Measurements from ENCODE around the gene SLC25A48. TPM values are rescaled to one million over a fixed set of nuclear protein-coding genes. Genes with fewer than 3 reads are reported as not detected.
"Not testable (repeated sequence)": the region's sequence is repeated elsewhere in the genome, so short reads cannot be mapped to it uniquely, and the experiment has no call there.

The SLC25A48 gene
- total RNA-seq, 1 donor from 2014 or later, result not detected

DNA sequence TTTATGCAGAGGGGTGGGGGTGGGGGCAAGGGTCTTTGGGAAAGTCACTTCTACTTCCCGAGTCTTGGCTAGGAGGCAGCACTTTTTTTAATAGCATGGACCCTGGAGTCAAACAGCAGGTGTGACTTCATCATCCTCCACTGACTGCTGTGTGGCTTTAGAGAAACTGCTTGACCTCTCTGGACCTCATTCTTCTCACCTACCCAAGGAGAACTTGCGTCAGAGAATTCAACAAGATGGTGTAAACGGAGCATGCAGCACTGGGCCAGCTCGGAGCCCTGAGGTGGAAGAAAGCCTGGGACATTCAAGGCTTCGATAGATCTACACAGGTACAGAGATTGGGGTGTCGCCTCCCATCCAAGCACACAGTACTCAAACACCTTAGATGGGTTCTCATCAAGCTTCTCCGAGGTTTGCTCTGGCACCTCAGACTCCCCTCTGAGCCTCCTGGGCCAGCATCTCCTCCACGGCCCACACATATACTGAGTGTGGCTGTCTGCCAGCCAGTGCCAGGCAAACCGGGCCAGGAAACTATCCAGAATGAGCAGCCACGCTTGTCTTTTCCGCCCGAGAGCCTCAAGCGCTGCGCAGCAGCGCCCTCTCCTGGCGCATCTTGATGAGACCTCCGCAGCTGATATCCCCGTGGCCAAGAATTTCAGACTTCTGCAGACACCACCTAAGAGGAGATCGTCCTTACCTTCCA is 4.6 kb upstream of the SLC25A48 start:
- peak in 1 of 2 donors; percentile 40 for DNase-seq (ENCODE audit: low read depth in 2 of 2)

DNA sequence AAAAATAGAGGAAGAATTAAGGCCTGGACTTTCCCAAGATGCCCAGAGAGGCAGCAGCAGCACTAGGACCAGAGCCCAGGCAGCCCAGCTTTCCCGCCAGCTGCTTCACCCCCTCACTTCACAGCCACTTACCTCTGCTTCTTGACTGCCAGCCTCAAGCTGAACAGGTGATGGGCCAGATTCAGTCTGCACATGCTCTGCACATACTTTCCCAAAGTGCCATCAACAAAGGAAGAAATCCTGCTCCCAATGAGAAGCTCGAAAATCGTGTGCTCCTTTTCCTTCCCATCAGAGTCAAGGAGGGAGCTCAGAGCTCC is 4.1 kb upstream of the SLC25A48 start:
- DNase-seq (ENCODE audit: low read depth in 2 of 2), result no peak

DNA sequence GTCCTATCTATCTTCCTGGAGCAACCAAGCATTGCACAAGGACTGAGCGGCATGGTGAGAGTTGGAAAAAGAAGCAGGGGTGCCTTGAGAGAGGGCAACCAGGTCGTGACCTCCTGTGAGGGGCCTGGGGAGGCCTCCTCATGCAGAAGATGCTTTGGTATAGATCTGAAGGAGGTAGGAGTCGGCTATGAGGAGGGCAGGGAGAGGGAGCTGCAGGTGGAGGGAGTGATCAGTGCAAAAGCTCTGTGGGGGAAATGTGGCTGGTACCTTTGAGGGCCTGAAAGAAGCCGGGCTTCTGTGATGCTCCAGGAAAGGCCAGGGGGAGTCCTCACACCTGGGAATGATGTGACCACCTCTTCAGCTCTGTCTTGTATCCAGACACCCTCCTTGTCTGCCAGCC is 3.6 kb upstream of the SLC25A48 start:
- DNase-seq (ENCODE audit: low read depth in 2 of 2), result no peak

DNA sequence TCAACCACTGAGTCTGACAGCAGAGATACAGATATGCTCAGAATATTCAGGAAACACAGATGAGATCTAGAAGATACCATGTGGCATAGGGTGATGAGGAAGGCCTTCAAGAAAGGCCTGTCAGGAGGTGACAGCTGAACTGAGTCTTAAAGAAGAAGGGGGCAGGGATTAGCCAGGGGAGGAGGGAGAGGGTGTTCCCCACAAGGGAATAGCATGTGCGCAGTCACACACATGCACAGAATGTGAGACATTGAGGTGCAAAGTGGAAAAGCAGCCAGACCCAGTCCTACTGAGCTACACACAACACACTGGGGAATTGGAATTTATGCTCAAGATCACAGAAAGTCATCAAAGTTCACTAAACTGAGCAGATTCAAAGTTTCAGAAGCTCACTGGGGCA is 3.0 kb upstream of the SLC25A48 start:
- DNase-seq (ENCODE audit: low read depth in 2 of 2), result no peak

DNA sequence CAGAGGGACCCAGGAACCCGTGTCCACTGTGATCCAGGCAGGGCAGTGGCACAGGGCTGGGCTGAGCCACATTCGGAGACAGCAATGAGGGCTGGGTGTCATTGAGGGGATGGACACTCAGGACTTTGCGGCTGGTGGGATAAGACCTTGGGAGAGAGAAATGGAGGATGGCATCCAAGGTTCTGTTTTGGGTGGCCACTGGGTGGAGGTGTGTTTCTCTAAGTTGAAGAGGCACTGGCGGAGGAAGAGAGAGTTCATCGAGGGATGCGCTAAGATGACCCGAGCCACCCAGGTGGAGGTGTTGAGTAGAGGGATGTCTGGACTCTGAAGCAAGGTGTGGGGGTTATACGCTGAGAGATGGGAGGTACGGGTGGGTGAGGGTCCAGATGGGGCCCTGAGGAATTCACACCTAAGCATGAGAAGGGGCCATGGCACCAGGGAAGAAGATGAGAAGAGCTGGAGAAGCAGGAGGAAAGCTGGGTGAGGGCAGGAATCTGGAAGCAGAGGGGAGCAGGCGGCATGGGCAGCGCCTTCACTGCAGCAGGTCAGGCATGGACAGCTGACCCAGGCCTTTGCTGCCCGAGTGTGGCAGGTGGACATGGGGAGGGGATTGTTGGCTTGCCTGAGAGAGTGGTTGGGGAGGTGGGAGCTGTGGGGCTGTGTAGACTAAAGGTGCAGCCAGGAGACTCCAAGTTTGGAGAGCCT is 2.5 kb upstream of the SLC25A48 start:
- no peak for DNase-seq (ENCODE audit: low read depth in 2 of 2)

DNA sequence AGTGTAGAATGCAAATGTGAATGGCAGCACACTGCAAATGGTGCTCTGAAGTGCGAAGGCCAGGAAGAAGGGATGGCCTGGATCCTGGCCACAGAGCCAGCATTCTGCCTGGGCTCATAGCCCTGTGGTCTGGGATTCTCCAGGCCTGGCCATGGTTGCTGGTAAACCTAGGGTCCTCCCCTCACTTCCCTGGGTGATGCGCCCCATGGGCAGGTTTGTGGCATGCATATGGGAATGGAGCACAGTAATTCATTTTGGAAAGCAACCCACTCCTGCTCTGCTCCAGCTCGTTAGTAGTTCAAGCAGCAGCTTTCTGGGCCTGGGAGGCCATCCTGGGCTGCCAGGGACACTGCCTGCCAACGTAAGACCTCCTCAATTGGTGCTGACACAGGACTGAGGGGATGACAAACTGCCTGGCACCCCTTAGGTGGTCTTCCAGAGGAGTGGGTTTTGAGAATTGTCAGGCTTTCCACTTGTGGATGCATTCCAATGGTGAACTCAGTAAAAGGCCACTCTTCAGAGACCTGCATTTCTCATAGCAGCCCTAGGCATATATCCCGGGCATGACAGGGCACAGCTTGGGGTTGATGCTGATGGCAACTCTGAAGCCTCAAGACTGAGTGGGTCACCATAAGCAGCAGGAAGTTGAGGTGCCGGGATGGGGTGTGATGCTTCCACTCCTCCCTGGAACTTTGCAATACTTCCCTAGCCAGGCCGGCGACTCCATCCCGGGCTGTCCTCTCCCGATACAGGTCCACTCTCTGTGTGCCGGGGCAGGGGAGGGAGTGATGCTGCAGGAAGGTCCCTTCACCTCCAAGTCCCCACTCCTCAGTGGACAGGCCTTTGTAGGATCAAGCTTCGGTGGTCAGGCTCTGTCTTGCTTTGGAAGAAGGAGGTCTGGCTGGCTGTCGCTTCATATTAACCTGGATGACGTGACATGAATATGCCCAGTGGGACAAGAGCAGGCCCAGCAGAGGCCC is 1.2 kb upstream of the SLC25A48 start:
- DNase-seq (ENCODE audit: low read depth in 2 of 2), result no peak

DNA sequence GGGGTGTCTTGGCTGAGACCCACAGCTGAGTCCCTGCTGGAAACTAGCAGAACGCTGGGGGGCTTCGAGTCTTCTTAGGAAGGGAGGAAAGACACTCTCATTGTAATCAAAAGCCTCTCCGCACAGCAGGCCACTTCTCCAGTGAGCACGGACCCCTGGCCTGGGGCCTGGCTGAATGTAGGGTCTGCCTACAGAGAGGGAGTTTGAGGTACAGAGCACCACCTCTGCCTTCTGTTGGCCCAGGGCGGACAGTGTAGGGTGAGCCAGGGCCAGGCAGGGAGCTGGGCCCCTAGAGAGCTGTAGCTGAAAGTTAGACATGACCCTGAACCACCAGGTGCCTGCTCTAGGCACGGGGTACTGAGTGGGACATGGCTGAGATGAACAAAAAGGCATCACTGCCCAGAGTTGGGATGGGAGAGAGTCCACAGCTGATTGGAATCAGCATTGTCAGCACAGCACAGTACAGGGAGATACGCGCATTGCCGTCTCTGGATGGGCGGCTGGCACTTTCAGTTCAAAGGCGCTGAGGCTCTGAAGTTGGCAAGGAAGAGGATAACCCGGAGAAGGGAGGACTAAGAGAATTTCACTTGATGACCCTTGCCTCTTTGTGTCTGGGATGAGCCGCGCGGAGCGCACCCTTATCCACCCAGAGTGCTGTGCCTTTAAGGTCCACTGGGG is 363 bp upstream of the SLC25A48 start:
- no peak for DNase-seq (ENCODE audit: low read depth in 2 of 2)

DNA sequence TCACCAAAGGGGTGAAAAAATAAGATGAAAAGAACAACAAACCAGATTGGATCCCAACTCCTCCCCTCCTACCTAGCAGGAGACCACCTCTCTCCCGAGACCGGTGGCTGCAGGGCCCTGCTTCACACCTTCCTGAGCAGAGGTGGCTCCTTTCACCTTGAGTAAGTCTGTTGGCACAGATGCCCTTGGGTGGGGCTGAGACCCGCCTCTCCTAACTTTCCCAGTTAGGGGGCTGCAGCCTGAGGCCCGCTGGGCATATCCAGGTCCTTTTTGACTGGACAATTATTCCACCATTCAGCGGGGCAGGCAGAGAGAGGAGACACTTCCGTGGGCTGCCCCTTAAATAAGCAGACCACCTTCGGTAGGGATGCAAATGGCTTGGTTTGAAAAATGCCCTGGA is 1.3 kb downstream of the SLC25A48 start:
- DNase-seq (ENCODE audit: low read depth in 2 of 2), result no peak

DNA sequence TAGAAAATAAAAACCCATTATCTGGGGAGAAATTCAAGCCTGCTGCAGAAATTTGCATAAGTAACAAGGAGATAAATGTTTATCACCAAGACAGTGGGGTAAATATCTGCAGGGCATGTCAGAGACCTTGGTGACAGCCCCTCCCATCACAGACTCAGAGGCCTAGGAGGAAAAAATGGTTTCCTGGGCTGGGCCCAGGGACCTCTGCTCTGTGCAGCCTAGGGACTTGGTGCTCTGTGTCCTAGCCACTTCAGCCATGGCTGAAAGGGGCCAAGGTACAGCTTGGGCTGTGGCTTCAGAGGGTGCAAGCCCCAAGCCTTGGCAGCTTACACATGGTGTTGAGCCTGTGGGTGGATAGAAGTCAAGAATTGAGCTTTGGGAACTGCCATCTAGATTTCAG is 3.9 kb downstream of the SLC25A48 start:
- not testable (repeated sequence) for DNase-seq (ENCODE audit: low read depth in 2 of 2)

DNA sequence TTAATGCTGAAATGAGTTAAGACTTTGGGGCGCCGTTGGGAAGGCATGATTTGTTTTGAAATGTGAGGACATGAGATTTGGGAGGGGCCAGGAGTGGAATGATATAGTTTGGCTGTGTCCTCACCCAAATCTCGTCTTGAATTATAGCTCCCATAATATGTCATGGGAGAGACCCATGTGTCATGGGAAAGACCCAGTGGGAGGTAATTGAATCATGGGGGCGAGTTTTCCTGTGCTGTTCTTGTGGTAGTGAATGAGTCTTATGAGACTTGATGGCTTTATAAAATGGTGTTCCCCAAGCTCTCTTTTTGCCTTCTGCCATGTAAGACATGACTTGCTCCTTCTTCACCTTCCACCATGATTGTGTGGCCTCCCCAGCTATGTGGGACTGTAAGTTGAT is 5.1 kb downstream of the SLC25A48 start:
- DNase-seq (ENCODE audit: low read depth in 2 of 2), result no peak

DNA sequence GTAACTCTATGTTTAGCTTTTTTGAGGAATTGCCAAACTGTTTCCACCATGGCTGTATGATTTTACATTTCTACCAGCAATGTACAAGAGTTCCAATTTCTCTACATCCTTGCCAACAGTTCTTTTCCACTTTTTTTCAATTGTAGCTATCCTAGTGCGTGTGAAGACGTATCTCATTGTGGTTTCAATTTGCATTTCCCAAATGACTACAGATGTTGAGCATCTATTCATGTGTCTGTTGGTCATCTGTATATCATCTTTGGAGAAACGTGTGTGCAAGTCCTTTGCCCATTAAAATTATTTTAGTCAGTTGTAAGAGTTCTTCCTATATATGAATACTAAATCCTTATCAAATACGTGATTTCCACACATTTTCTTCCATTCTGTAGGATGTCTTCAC is 6.5 kb downstream of the SLC25A48 start:
- DNase-seq (ENCODE audit: low read depth in 2 of 2), result no peak

DNA sequence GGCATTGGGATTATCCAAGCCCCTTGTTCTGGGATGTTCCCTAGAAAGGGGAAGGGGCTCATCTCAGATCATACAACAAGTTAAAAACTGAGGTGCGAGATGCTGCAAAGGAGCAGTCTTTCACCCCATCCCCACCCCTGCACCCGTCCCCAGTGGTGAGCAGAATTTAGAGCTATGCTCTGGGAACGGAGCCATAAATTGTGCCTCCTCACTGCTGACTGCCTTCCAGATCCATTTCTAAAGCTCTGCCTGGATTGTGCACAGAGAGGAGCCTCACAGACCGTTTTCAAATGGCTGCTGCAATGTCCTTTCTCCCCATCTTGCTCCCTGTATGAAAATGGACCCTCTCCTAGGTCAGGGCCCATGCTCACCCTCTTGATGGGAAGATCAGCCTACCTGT is 8.3 kb downstream of the SLC25A48 start:
- DNase-seq (ENCODE audit: low read depth in 2 of 2), result no peak

DNA sequence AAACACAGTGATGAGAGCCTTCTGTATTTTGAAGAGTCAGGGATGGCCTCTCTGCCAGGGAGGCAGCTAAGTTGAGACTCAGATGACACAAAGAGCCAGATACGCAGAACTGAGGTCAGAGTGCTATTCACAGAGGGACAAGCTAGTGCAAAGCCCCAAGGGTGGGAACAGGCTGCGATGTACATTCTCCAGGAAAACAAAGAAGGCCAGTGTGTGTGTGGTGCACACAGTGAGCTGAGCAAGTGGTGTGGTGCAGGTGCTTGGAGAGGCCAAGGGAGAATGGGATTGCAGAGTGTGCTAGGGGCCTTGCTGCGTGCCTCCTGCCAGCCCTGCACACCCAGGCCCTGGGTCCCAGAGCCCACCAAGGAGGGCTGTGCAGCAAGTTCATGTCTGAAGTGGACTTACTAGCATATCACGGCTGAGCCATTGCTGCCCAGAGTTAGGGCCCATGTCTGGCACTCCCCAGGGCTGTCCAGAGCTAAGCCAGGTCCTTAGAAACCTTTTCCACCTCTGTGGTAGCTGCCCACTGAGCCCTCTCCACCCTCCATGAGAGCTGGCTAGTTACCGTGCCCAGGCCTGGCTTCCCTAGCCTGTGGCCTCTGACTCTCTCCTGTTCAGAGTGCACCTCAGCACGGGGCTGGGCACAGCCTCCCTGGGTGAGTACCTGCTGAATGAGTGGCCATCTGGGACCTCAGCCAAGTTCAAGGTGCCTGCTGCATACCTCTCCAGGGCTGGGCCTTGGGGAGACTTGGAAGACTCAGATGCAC is 9.3 kb downstream of the SLC25A48 start:
- DNase-seq (ENCODE audit: low read depth in 2 of 2), result no peak

DNA sequence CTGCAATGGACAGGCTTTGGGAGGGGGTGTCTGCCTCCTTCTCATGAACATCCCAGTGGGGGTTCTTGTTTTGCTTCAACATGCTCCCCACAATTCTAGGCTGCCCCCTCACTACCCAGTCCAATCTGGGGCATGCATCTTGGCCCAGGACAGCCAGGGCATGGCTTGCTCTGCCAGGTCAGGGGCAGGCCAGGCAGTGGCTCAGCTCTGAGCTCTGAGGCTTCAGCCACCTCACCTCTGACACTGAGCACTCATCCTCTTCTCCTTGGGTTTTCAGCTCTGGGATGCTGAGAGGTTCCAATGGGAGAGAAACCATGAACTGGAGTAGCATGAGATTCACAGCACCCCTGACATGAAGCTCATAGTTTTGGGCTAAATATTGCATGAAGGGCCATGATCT is 11.8 kb downstream of the SLC25A48 start:
- DNase-seq (ENCODE audit: low read depth in 2 of 2), result no peak

DNA sequence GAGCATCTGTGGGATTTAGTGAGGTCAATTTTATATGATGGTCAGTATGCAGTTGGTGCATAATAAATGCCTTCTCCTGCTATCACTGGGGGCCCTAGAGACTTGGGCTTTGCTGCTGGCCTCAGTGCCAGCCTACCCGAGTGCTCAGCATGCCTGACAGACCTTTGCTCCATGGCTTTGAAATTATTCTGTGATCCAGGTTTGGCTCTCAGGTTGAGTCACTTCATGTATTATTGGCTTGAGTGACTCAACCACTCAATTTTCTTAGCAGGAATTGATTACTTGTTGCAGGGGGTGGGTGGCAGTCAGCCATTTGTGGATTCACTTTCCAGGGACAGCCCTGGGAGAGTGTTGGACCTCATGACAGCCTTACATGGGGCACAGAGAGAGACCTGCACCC is 13.5 kb downstream of the SLC25A48 start:
- no peak for DNase-seq (ENCODE audit: low read depth in 2 of 2)

DNA sequence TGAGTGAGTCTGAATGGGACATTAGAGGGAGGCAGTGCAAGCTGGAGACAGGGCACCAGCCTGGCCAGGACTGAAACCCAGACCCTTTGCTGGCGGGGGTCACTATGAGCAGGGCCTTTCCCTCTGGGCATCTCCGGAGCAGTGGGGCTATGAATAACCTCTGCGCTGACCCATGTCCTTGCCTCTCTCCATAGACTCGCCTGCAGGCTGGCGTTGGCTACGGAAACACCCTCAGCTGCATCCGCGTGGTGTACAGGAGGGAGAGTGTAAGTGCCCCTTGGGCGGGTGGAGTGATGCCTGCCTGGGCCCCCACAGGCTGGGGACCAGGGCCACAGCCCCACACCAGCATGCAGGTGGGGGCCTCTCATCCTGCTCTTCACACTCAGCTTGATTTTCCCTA is 15.8 kb downstream of the SLC25A48 start:
- DNase-seq (ENCODE audit: low read depth in 2 of 2), result no peak

DNA sequence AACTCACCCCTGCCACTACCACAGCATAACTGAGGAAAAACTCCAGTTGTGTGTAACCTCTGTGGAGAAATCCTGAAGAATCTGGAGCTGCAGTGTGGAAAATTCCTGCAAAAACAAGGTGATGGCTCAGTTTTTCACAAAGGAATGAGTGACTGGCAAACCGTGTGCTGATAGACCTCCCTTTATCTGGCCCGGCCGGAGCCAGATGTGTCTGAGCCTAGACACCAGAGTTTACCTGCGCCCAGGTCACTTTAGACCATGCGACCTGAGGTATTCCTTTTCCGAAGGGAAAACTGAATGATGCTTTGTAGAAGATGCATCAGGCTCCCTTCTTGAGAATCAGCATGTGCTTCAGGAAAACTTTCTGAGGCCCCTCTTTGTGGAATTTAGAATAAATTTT is 16.2 kb downstream of the SLC25A48 start:
- no peak for DNase-seq (ENCODE audit: low read depth in 2 of 2)

DNA sequence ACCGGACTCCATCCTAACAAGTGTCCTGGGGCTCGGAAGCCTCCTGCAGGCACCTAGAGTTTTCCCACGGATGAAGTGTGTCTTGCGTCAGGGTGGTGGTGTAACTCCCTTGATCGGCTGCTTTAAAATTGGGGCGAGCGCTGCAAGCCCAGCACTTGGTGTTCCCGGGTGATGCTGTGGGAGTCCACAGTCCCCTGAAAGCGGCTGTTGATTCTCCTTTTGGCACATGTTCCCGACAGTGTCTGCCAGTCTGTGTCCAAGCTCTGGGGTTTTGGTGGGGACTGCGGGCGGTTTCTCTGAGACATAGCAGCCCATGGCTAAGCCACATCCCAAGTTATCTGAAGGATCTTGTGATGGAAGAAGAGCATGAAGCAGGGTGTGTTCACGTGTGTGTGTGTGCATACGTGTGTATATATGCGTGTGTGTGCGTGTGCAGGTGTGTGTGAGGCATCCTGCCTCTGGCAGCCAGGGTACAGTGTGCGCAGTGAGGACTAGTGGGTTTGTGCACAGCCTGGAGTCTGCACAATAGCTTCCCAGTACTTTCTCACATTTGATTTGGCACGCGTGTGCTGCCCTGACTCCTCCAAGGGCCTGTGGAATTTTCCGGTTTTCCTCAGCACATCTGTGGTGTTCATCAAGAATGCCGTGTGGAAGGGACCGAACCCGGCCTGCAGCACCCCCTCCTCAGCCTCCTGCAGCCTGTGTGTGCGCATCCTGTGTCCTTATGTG is 16.9 kb downstream of the SLC25A48 start:
- no peak for DNase-seq (ENCODE audit: low read depth in 2 of 2)

DNA sequence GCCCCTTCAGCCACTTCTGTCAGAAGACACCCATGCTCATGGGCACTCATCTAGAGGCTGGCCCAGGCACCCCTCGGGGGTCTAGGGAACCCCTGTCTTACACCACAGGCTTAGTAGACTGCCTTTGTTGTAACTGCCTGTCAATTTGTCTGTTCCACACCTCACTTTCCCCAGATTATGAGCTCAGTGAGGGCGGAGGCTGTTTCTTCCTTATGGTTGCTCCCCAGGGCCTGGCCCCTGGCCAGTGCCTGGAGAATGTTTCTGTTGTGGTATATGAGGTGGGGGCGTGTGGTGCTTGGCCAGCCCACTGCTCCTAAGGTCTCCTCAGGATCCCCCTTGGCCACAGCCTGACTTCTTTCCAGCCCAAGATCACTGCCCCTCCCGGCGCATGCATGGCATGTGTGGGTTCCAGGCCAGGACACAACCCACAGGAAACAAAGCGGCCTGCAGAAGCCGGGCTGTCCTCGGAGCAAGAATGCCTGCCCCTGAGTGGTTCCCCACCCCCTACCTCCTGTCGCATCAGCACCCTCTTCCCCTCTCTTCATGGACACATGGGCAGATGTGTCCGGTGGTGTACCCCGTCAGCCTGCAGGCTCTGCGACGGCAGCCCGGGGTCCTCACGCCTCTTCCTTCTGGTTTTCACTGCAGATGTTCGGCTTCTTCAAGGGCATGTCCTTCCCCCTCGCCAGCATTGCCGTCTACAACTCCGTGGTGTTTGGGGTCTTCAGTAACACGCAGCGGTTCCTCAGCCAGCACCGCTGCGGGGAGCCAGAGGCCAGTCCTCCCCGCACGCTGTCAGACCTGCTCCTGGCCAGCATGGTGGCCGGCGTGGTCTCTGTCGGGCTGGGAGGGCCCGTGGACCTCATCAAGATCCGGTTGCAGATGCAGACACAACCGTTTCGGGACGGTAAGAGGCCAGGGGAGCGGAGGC is 17.7 kb downstream of the SLC25A48 start:
- no peak for DNase-seq (ENCODE audit: low read depth in 2 of 2)
